Testis (tissue), 2 donors: ENCODE measurements around the gene LRP10.

Source experiments
- CTCF ChIP-seq, 3 experiments: fragments of 450-650 bp in 2 of 3; fragments of 200-600 bp in 1 of 3; sonication (generic) in 1 of 3; IDR thresholded peaks; one replicate each; pipeline ENCODE4 v1.5.1; 2016 to 2019; ENCODE audit warnings: antibody characterized with exemption in 3 of 3, mild to moderate bottlenecking in 2 of 3, moderate library complexity in 1 of 3
- POLR2A ChIP-seq: fragments of 450-650 bp; IDR thresholded peaks from one replicate; pipeline ENCODE4 v1.6.1; 2017; ENCODE audit warnings: antibody characterized with exemption, mild to moderate bottlenecking, moderate library complexity

DNA sequence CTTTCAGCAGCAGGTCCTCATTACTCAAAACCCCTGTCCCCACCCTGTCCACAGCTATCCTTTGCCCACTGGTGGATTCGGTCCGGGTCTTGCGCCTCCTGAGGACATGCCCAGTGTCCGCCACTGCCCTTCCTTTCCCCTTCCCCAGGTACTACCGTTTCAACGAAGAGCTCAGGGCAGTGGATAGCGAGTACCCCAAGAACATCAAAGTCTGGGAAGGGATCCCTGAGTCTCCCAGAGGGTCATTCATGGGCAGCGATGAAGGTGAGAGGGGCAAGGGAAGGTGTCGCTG is 26.5 kb upstream of the LRP10 start:
- TF ChIP-seq CTCF (IDR thresholded peaks at IDR 0.05) (no peak), POLR2A (no peak)
